ENCODE data around the gene FXYD6.
A peak's percentile ranks its signal among the peaks of the same experiment; 100 is the strongest.

FXYD6 gene

GRCh38 chr11:117796456-117796871, 80.0 kb downstream of the FXYD6 start:
- TF ChIP-seq ZNF274 (IDR thresholded peaks at IDR 0.05; ENCODE audit: low read depth, low read length), result no peak
- H3K4me3 ChIP-seq (ENCODE audit: low read length), result peak overlapping the region; percentile 14; the same call in 1 of the 2 replicates

- TF ChIP-seq ZNF274 (IDR thresholded peaks at IDR 0.05; ENCODE audit: low read depth, low read length), result no peak
- no peak overlapping the region; the same call in 1 of the 2 replicates for H3K4me3 ChIP-seq (ENCODE audit: low read length)
These were observed 80.6 kb downstream of the FXYD6 start for GRCh38 chr11:117795638-117796455.

GRCh38 chr11:117794772-117795629, 81.5 kb downstream of the FXYD6 start:
- no peak for TF ChIP-seq ZNF274 (IDR thresholded peaks at IDR 0.05; ENCODE audit: low read depth, low read length)
- H3K4me3 ChIP-seq (ENCODE audit: low read length), result no peak overlapping the region

GRCh38 chr11:117794135-117794534, 82.3 kb downstream of the FXYD6 start:
- H3K4me3 ChIP-seq (ENCODE audit: low read length), result no peak overlapping the region
- TF ChIP-seq ZNF274 (IDR thresholded peaks at IDR 0.05; ENCODE audit: low read depth, low read length), result no peak

GRCh38 chr11:117793583-117793982, 82.9 kb downstream of the FXYD6 start:
- H3K4me3 ChIP-seq (ENCODE audit: low read length), result no peak overlapping the region
- TF ChIP-seq ZNF274 (IDR thresholded peaks at IDR 0.05; ENCODE audit: low read depth, low read length), result no peak

- no peak for TF ChIP-seq ZNF274 (IDR thresholded peaks at IDR 0.05; ENCODE audit: low read depth, low read length)
- no peak overlapping the region for H3K4me3 ChIP-seq (ENCODE audit: low read length)
These were observed 83.5 kb downstream of the FXYD6 start for GRCh38 chr11:117792992-117793391.

GRCh38 chr11:117792241-117792640, 84.2 kb downstream of the FXYD6 start:
- no peak for TF ChIP-seq ZNF274 (IDR thresholded peaks at IDR 0.05; ENCODE audit: low read depth, low read length)
- H3K4me3 ChIP-seq (ENCODE audit: low read length), result no peak overlapping the region

GRCh38 chr11:117790279-117790678, 86.2 kb downstream of the FXYD6 start:
- no peak for TF ChIP-seq ZNF274 (IDR thresholded peaks at IDR 0.05; ENCODE audit: low read depth, low read length)
- H3K4me3 ChIP-seq (ENCODE audit: low read length), result no peak overlapping the region

- H3K4me3 ChIP-seq (ENCODE audit: low read length), result no peak overlapping the region
- no peak for TF ChIP-seq ZNF274 (IDR thresholded peaks at IDR 0.05; ENCODE audit: low read depth, low read length)
These were observed 87.2 kb downstream of the FXYD6 start for GRCh38 chr11:117789241-117789640.

All from GM08714 (cell line).